Mesendoderm (in vitro differentiated cells): ENCODE measurements around the gene NDUFA1. TPM values are rescaled to one million over a fixed set of nuclear protein-coding genes. Genes with fewer than 3 reads are reported as not detected.
"Not testable (repeated sequence)": the region's sequence is repeated elsewhere in the genome, so short reads cannot be mapped to it uniquely, and the experiment has no call there.

Experiments
- DNase-seq: peaks from one replicate; pipeline ENCODE4 v3.0.0; 2013
- H2AK5ac ChIP-seq: 2 replicates; pipeline ENCODE4 v1.6.1; 2013; ENCODE audit warnings: low read length, inconsistent platforms
- H2BK120ac ChIP-seq: 2 replicates; pipeline ENCODE4 v1.6.1; 2013; ENCODE audit warnings: low read depth, mild to moderate bottlenecking, low read length, moderate library complexity, mixed read lengths
- H2BK15ac ChIP-seq: replicated peaks from 2 replicates; pipeline ENCODE4 v1.6.1; 2013; ENCODE audit warnings: low read depth, mild to moderate bottlenecking, moderate library complexity
- H2BK5ac ChIP-seq: 2 replicates; pipeline ENCODE4 v1.6.1; 2013; ENCODE audit warnings: low read length, inconsistent platforms
- H3K18ac ChIP-seq: 2 replicates; pipeline ENCODE4 v1.6.1; 2013; ENCODE audit warnings: mild to moderate bottlenecking, low read length, mixed read lengths
- H3K23ac ChIP-seq: one replicate; pipeline ENCODE4 v1.6.1; 2013; ENCODE audit warnings: low read length
- H3K27ac ChIP-seq: 2 replicates; pipeline ENCODE4 v1.5.1; 2013; ENCODE audit warnings: low read depth, mild to moderate bottlenecking, inconsistent platforms, low read length, moderate library complexity
- H3K27me3 ChIP-seq: 2 replicates; pipeline ENCODE4 v1.6.1; 2013; ENCODE audit warnings: low read length, control low read depth, mild to moderate bottlenecking, inconsistent platforms; ENCODE audit not compliant: insufficient read depth, poor library complexity
- H3K36me3 ChIP-seq: 2 replicates; pipeline ENCODE4 v1.6.1; 2013; ENCODE audit warnings: low read length, inconsistent platforms; ENCODE audit not compliant: control insufficient read depth, insufficient read depth
- H3K4ac ChIP-seq: one replicate; pipeline ENCODE4 v1.6.1; 2013; ENCODE audit warnings: low read depth, mild to moderate bottlenecking, low read length, moderate library complexity
- H3K4me1 ChIP-seq: 2 replicates; pipeline ENCODE4 v1.6.1; 2013; ENCODE audit warnings: low read depth, low read length, inconsistent platforms; ENCODE audit not compliant: control insufficient read depth
- H3K4me2 ChIP-seq: 2 replicates; pipeline ENCODE4 v1.6.1; 2013; ENCODE audit warnings: low read length
- H3K4me3 ChIP-seq: 2 replicates; pipeline ENCODE4 v1.5.1; 2013; ENCODE audit warnings: mild to moderate bottlenecking, low read length
- H3K56ac ChIP-seq: one replicate; pipeline ENCODE4 v1.6.1; 2013; ENCODE audit warnings: low read length
- H3K79me1 ChIP-seq: 2 replicates; pipeline ENCODE4 v1.6.1; 2013; ENCODE audit warnings: low read length, inconsistent platforms
- H3K79me2 ChIP-seq: 2 replicates; pipeline ENCODE4 v1.6.1; 2013; ENCODE audit warnings: mild to moderate bottlenecking, low read length; ENCODE audit not compliant: control insufficient read depth, insufficient read depth
- H3K9ac ChIP-seq: 2 replicates; pipeline ENCODE4 v1.6.1; 2013; ENCODE audit warnings: low read length, inconsistent platforms
- H4K5ac ChIP-seq: one replicate; pipeline ENCODE4 v1.6.1; 2013; ENCODE audit warnings: low read length
- H4K8ac ChIP-seq: one replicate; pipeline ENCODE4 v1.6.1; 2013; ENCODE audit warnings: low read depth, mild to moderate bottlenecking, control low read depth, low read length, moderate library complexity
- WGBS: extraction: QIAGEN DNeasy Blood & Tissue Kit; methylation state at CpG from one replicate; pipeline ENCODE4 v1.1.7; 2013; ENCODE audit warnings: low lambda C conversion rate, missing lambda C conversion rate; ENCODE audit not compliant: insufficient coverage; ENCODE audit errors: extremely low coverage; 5-methylcytosine and 5-hydroxymethylcytosine counted together
- polyA plus RNA-seq, 2 experiments: library from polyadenylated mRNA; stranded (reverse); fragments of 200-250 nt; gene quantifications; one replicate each; pipeline ENCODE4 v1.2.3, GENCODE V29; 2013

NDUFA1 gene
- polyA plus RNA-seq (2013, experiment 1 of 2), result 126 TPM
- polyA plus RNA-seq (2013, experiment 2 of 2), result 126 TPM

GRCh38 chrX:119871599-119872395 is at the start of gene NDUFA1, which contains the start of gene RNF113A:
TSS of gene NDUFA1 (plus strand) at chrX:119871832. CDS start at chrX:119871912, 80 bp downstream.
TSS of gene RNF113A (minus strand) at chrX:119871733. CDS start at chrX:119871613, 120 bp downstream.
- peak within 1 kb of the TSS; percentile 72 for H3K4me3 ChIP-seq
- H4K8ac ChIP-seq, result peak within 1 kb of the TSS; percentile 65
- DNase-seq, result peak; percentile 91
- H3K56ac ChIP-seq, result peak within 1 kb of the TSS; percentile 93
- H4K5ac ChIP-seq, result no peak within 1 kb of the TSS
- no peaks in the 10 kb centered on the region for H3K79me2 ChIP-seq
- peak within 1 kb of the TSS; percentile 84 for H3K9ac ChIP-seq
- no peaks in the 10 kb centered on the region for H3K27me3 ChIP-seq
- H3K4me1 ChIP-seq, result no peaks in the 10 kb centered on the region
- H3K23ac ChIP-seq, result no peak within 1 kb of the TSS
- peak within 1 kb of the TSS; percentile 78 for H3K18ac ChIP-seq
- no peaks in the 10 kb centered on the region for H3K79me1 ChIP-seq
- no peak within 1 kb of the TSS for H2BK15ac ChIP-seq
- H2BK120ac ChIP-seq, result no peak within 1 kb of the TSS
- peak within 1 kb of the TSS; percentile 83 for H3K27ac ChIP-seq
- peak within 1 kb of the TSS; percentile 55 for H3K4ac ChIP-seq
- peak within 1 kb of the TSS; percentile 75 for H3K4me2 ChIP-seq
- H3K36me3 ChIP-seq, result no peaks in the 10 kb centered on the region
- H2BK5ac ChIP-seq, result no peak within 1 kb of the TSS
- WGBS, result no CpG with 5 or more reads among the region's 62 CpGs
- no peak within 1 kb of the TSS for H2AK5ac ChIP-seq

- H3K4ac ChIP-seq, H3K4me2 ChIP-seq, H3K4me1 ChIP-seq, H2BK5ac ChIP-seq, H3K9ac ChIP-seq, H3K27me3 ChIP-seq, H3K79me2 ChIP-seq, H3K27ac ChIP-seq, H3K23ac ChIP-seq, H2AK5ac ChIP-seq, H2BK120ac ChIP-seq, H3K4me3 ChIP-seq, H3K36me3 ChIP-seq, H4K8ac ChIP-seq, H3K18ac ChIP-seq, DNase-seq, H4K5ac ChIP-seq, H3K56ac ChIP-seq, H3K79me1 ChIP-seq, H2BK15ac ChIP-seq: not testable (repeated sequence)
- WGBS, result no CpG with 5 or more reads among the region's 5 CpGs
These were observed 47.4 kb upstream of the NDUFA1 start for GRCh38 chrX:119824221-119824620.

GRCh38 chrX:119826399-119826959 is 45.2 kb upstream of the NDUFA1 start:
- Histone ChIP-seq H3K79me1 (no peaks in the 10 kb centered on the region), H2BK120ac (no peak overlapping the region), H3K4me3 (no peak overlapping the region), H3K4ac (no peak overlapping the region), H2BK5ac (no peak overlapping the region), H4K5ac (no peak overlapping the region), H3K56ac (no peak overlapping the region), H3K9ac (no peak overlapping the region), H3K4me1 (no peaks in the 10 kb centered on the region), H2BK15ac (no peak overlapping the region), H3K23ac (no peak overlapping the region), H3K27ac (no peak overlapping the region), H2AK5ac (no peak overlapping the region), H3K36me3 (no peaks in the 10 kb centered on the region), H3K27me3 (no peaks in the 10 kb centered on the region), H4K8ac (no peak overlapping the region), H3K4me2 (no peak overlapping the region), H3K18ac (no peak overlapping the region), H3K79me2 (no peaks in the 10 kb centered on the region)
- peak; percentile 2 for DNase-seq
- no CpG with 5 or more reads among the region's 7 CpGs for WGBS

- Histone ChIP-seq H3K4me2 (no peak overlapping the region), H3K79me1 (no peaks in the 10 kb centered on the region), H3K4me3 (no peak overlapping the region), H2BK15ac (no peak overlapping the region), H3K56ac (no peak overlapping the region), H4K5ac (no peak overlapping the region), H3K4ac (no peak overlapping the region), H3K27me3 (no peaks in the 10 kb centered on the region), H2AK5ac (no peak overlapping the region), H3K79me2 (no peaks in the 10 kb centered on the region), H3K9ac (no peak overlapping the region), H3K4me1 (no peaks in the 10 kb centered on the region), H2BK120ac (no peak overlapping the region), H4K8ac (no peak overlapping the region), H3K27ac (no peak overlapping the region), H3K23ac (no peak overlapping the region), H3K36me3 (no peaks in the 10 kb centered on the region), H2BK5ac (no peak overlapping the region), H3K18ac (no peak overlapping the region)
- WGBS, result no CpG with 5 or more reads among the region's 5 CpGs
- no peak for DNase-seq
These were observed 43.2 kb upstream of the NDUFA1 start for GRCh38 chrX:119828446-119828845.

GRCh38 chrX:119833905-119834304 is 37.7 kb upstream of the NDUFA1 start:
- H2BK15ac ChIP-seq, result no peak overlapping the region
- H3K4me3 ChIP-seq, result no peak overlapping the region
- no peaks in the 10 kb centered on the region for H3K79me1 ChIP-seq
- H3K56ac ChIP-seq, result no peak overlapping the region
- H2BK120ac ChIP-seq, result no peak overlapping the region
- H4K5ac ChIP-seq, result no peak overlapping the region
- DNase-seq, result no peak
- no peak overlapping the region for H3K23ac ChIP-seq
- no peak overlapping the region for H3K4ac ChIP-seq
- no peak overlapping the region for H3K4me2 ChIP-seq
- no peaks in the 10 kb centered on the region for H3K27me3 ChIP-seq
- H3K79me2 ChIP-seq, result no peaks in the 10 kb centered on the region
- no peak overlapping the region for H3K27ac ChIP-seq
- H3K9ac ChIP-seq, result no peak overlapping the region
- no peak overlapping the region for H2AK5ac ChIP-seq
- no peak overlapping the region for H4K8ac ChIP-seq
- no peak overlapping the region for H2BK5ac ChIP-seq
- peaks cover 3% of the 10 kb centered on the region for H3K36me3 ChIP-seq
- WGBS, result no CpG with 5 or more reads among the region's 3 CpGs
- H3K4me1 ChIP-seq, result no peaks in the 10 kb centered on the region
- H3K18ac ChIP-seq, result no peak overlapping the region
